ENCODE measurements around the gene KSR2. TPM values are rescaled to one million over a fixed set of nuclear protein-coding genes. Genes with fewer than 3 reads are reported as not detected.

Gene KSR2
- total RNA-seq, 4 donors from 2014 or later = under 0.01 to 0.06 (median 0.03) TPM

DNA sequence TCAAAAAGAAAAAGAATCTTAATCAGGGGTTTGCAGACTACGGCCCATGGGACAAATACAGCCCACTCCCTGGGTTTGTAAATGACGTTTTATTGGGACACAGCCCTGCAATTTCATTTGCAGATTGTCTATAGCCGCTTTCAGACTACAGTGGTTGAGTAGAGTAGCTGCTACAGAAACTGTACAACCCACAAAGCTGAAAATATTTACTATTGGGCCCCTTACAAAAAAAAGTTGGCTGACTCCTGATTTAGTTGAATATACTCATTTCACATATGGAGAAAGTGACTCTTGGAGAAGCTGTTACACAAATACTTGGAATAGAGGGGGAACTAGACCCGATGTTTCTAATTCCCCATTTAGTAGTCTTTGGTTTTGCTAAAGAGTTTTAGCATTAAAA is 444.8 kb downstream of the KSR2 start:
- Histone ChIP-seq H3K36me3 (no peaks in the 10 kb centered on the region), H3K4me1 (peaks cover 0 to 4% (median 0%) of the 10 kb centered on the region in 4 donors), H3K9me3 (peaks cover 0 to under 1% (median 0%) of the 10 kb centered on the region in 4 donors), H3K27me3 (peaks cover 0 to 19% (median 0%) of the 10 kb centered on the region in 4 donors), H3K4me3 (no peak overlapping the region), H3K27ac (replicated peaks in 1 of 4) (no peak overlapping the region)
- no peak for DNase-seq (ENCODE audit: extremely low spot score)
- no peak for TF ChIP-seq EP300 (IDR thresholded peaks at IDR 0.05)
- TF ChIP-seq, protein P1, sequence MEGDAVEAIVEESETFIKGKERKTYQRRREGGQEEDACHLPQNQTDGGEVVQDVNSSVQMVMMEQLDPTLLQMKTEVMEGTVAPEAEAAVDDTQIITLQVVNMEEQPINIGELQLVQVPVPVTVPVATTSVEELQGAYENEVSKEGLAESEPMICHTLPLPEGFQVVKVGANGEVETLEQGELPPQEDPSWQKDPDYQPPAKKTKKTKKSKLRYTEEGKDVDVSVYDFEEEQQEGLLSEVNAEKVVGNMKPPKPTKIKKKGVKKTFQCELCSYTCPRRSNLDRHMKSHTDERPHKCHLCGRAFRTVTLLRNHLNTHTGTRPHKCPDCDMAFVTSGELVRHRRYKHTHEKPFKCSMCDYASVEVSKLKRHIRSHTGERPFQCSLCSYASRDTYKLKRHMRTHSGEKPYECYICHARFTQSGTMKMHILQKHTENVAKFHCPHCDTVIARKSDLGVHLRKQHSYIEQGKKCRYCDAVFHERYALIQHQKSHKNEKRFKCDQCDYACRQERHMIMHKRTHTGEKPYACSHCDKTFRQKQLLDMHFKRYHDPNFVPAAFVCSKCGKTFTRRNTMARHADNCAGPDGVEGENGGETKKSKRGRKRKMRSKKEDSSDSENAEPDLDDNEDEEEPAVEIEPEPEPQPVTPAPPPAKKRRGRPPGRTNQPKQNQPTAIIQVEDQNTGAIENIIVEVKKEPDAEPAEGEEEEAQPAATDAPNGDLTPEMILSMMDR (IDR thresholded peaks at IDR 0.05) = no peak
- no peak for TF ChIP-seq POLR2AphosphoS5 (IDR thresholded peaks at IDR 0.05)
- no peak for TF ChIP-seq POLR2A (IDR thresholded peaks at IDR 0.05; ENCODE audit: low read depth)
- WGBS = 80% methylated on average over 4 of the region's 4 CpGs
- intact Hi-C loops (cut with DNase I) = no loop called here

DNA sequence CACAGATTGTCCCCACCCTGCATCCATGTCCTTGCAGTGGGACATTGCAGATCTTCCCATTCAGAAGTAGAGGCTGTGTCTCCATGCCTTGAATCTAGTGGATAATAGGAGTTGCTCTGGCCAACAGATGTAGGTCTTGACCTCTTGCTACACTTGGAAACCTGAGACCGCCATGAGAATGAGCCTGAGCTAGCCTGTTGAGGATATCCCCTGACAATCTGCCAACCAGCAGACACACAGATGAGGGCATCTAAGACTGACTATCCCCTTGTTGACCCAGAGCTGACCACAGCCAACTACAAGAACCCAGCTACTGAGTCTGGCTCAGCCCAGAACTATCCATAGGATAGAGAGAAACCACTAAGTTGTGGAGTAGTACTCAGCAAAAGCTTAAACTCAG is 446.2 kb downstream of the KSR2 start:
- Histone ChIP-seq H3K4me3 (no peak overlapping the region), H3K27me3 (peaks cover 0 to 23% (median 0%) of the 10 kb centered on the region in 4 donors), H3K9me3 (no peaks in the 10 kb centered on the region), H3K27ac (replicated peaks in 1 of 4) (no peak overlapping the region), H3K36me3 (no peaks in the 10 kb centered on the region), H3K4me1 (peaks cover 0 to 4% (median 0%) of the 10 kb centered on the region in 4 donors)
- intact Hi-C loops (cut with DNase I) = no loop called here
- WGBS = 100% methylated on average over 1 of the region's 1 CpG
- DNase-seq (ENCODE audit: extremely low spot score) = no peak
- TF ChIP-seq POLR2A (IDR thresholded peaks at IDR 0.05; ENCODE audit: low read depth) (no peak), EP300 (IDR thresholded peaks at IDR 0.05) (no peak), POLR2AphosphoS5 (IDR thresholded peaks at IDR 0.05) (no peak)
- TF ChIP-seq, protein P1 (IDR thresholded peaks at IDR 0.05) = no peak

DNA sequence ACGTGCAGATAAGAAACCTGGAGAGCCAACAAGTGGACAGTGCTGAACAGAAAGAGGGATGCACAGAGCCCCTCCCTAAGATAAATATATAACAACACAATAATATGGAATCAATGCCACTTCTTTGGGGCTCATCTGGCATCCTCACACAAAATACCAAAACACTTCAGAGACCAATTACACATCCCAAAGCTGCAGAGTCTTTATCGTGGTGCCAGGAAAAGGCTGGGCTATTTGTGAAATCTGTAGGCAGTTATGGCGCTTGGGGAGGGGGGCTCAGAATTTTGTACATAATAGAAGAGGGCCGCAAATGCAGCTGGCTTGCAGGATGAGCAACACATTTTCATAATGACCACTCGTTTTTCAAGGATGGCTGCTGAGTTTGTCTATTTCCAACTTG is 446.9 kb downstream of the KSR2 start:
- TF ChIP-seq EP300 (IDR thresholded peaks at IDR 0.05) (no peak), POLR2A (IDR thresholded peaks at IDR 0.05; ENCODE audit: low read depth) (no peak), POLR2AphosphoS5 (IDR thresholded peaks at IDR 0.05) (no peak)
- TF ChIP-seq, protein P1 (IDR thresholded peaks at IDR 0.05) = no peak
- Histone ChIP-seq H3K4me3 (no peak overlapping the region), H3K27me3 (peaks cover 0 to 23% (median 0%) of the 10 kb centered on the region in 4 donors), H3K27ac (replicated peaks in 1 of 4) (no peak overlapping the region), H3K4me1 (peaks cover 0 to 4% (median 0%) of the 10 kb centered on the region in 4 donors), H3K9me3 (no peaks in the 10 kb centered on the region), H3K36me3 (no peaks in the 10 kb centered on the region)
- 70% methylated on average over 5 of the region's 5 CpGs for WGBS
- DNase-seq (ENCODE audit: extremely low spot score) = no peak
- intact Hi-C loops (cut with DNase I) = no loop called here

DNA sequence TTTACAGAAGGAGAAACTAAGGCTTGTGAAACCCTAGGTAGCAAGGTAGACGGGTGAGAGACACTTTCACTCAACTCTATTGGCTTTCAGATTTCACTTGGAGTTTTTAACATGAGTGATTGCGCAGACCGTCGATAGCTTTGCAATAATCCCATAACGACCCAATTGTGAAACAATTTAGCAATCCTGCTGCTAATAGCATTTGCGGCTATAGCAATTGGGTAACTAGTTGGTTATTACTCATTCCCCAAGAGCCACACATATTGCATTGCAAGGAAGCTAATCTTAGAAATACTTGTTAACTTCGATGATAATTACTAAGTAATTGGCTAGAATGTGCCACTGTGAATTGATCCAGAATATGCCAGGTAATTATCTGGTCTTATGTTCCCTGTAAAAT is 447.4 kb downstream of the KSR2 start:
- intact Hi-C loops (cut with DNase I) = no loop called here
- peaks cover 0 to 4% (median 0%) of the 10 kb centered on the region in 4 donors for H3K4me1 ChIP-seq
- WGBS = 87% methylated on average over 7 of the region's 7 CpGs
- TF ChIP-seq POLR2A (IDR thresholded peaks at IDR 0.05; ENCODE audit: low read depth) (no peak), POLR2AphosphoS5 (IDR thresholded peaks at IDR 0.05) (no peak)
- TF ChIP-seq, protein P1 (IDR thresholded peaks at IDR 0.05) = no peak
- no peak for DNase-seq (ENCODE audit: extremely low spot score)
- H3K9me3 ChIP-seq = no peaks in the 10 kb centered on the region
- no peak overlapping the region for H3K4me3 ChIP-seq
- H3K27me3 ChIP-seq = peaks cover 0 to 18% (median 0%) of the 10 kb centered on the region in 4 donors
- H3K36me3 ChIP-seq = no peaks in the 10 kb centered on the region
- H3K27ac ChIP-seq (replicated peaks in 1 of 4) = no peak overlapping the region
